ENCODE measurements around the gene PCDHA1.

Gene PCDHA1

GRCh38 chr5:140986117-140986521 lies 200.2 kb downstream of the PCDHA1 start:
- DNase-seq (ENCODE audit: extremely low read depth in 1 of 2, low read depth in 1 of 2), result no peak

GRCh38 chr5:140988100-140988499 lies 202.2 kb downstream of the PCDHA1 start:
- DNase-seq (ENCODE audit: extremely low read depth in 1 of 2, low read depth in 1 of 2), result no peak

- no peak for DNase-seq (ENCODE audit: extremely low read depth in 1 of 2, low read depth in 1 of 2)
Observed at GRCh38 chr5:140988608-140989007, 202.7 kb downstream of the PCDHA1 start.

GRCh38 chr5:140989254-140990020 lies 203.5 kb downstream of the PCDHA1 start:
- DNase-seq (ENCODE audit: extremely low read depth in 1 of 2, low read depth in 1 of 2), result no peak

- DNase-seq (ENCODE audit: extremely low read depth in 1 of 2, low read depth in 1 of 2), result no peak
Observed at GRCh38 chr5:140992828-140993227, 206.9 kb downstream of the PCDHA1 start.

- no peak for DNase-seq (ENCODE audit: extremely low read depth in 1 of 2, low read depth in 1 of 2)
Observed at GRCh38 chr5:140996060-140996459, 210.1 kb downstream of the PCDHA1 start.

- DNase-seq (ENCODE audit: extremely low read depth in 1 of 2, low read depth in 1 of 2), result no peak
Observed at GRCh38 chr5:140998921-140999410, 213.0 kb downstream of the PCDHA1 start.

- DNase-seq (ENCODE audit: extremely low read depth in 1 of 2, low read depth in 1 of 2), result no peak
Observed at GRCh38 chr5:141001446-141001843, 215.5 kb downstream of the PCDHA1 start.

- DNase-seq (ENCODE audit: extremely low read depth in 1 of 2, low read depth in 1 of 2), result no peak
Observed at GRCh38 chr5:141001844-141002604, 216.1 kb downstream of the PCDHA1 start.

GRCh38 chr5:141002605-141002965 lies 216.6 kb downstream of the PCDHA1 start:
- no peak for DNase-seq (ENCODE audit: extremely low read depth in 1 of 2, low read depth in 1 of 2)

- DNase-seq (ENCODE audit: extremely low read depth in 1 of 2, low read depth in 1 of 2), result no peak
Observed at GRCh38 chr5:141003031-141003430, 217.1 kb downstream of the PCDHA1 start.

- no peak for DNase-seq (ENCODE audit: extremely low read depth in 1 of 2, low read depth in 1 of 2)
Observed at GRCh38 chr5:141003791-141004611, 218.1 kb downstream of the PCDHA1 start.

- DNase-seq (ENCODE audit: extremely low read depth in 1 of 2, low read depth in 1 of 2), result no peak
Observed at GRCh38 chr5:141007791-141008190, 221.9 kb downstream of the PCDHA1 start.

GRCh38 chr5:141010047-141010793 lies 224.3 kb downstream of the PCDHA1 start:
- DNase-seq (ENCODE audit: extremely low read depth in 1 of 2, low read depth in 1 of 2), result no peak

- no peak for DNase-seq (ENCODE audit: extremely low read depth in 1 of 2, low read depth in 1 of 2)
Observed at GRCh38 chr5:141017943-141018342, 232.0 kb downstream of the PCDHA1 start.

GRCh38 chr5:141022384-141022783 lies 236.4 kb downstream of the PCDHA1 start:
- DNase-seq (ENCODE audit: extremely low read depth in 1 of 2, low read depth in 1 of 2), result no peak

GRCh38 chr5:141031006-141031405 lies 245.1 kb downstream of the PCDHA1 start:
- DNase-seq (ENCODE audit: extremely low read depth in 1 of 2, low read depth in 1 of 2), result no peak

- DNase-seq (ENCODE audit: extremely low read depth in 1 of 2, low read depth in 1 of 2), result no peak
Observed at GRCh38 chr5:141032626-141033025, 246.7 kb downstream of the PCDHA1 start.

- DNase-seq (ENCODE audit: extremely low read depth in 1 of 2, low read depth in 1 of 2), result no peak
Observed at GRCh38 chr5:141039061-141039460, 253.1 kb downstream of the PCDHA1 start.

GRCh38 chr5:141039517-141039916 lies 253.6 kb downstream of the PCDHA1 start:
- DNase-seq (ENCODE audit: extremely low read depth in 1 of 2, low read depth in 1 of 2), result no peak
